NCI-H226 (cell line): ENCODE data around the gene TREML4.

Experiments used
- DNase-seq: peaks from one replicate; pipeline ENCODE4 v3.0.0-alpha.2; 2015

TREML4 gene

GRCh38 chr6:41255638-41256246 lies 27.6 kb downstream of the TREML4 start:
- no peak for DNase-seq

- DNase-seq, result no peak
Measured at GRCh38 chr6:41256383-41256782, 28.2 kb downstream of the TREML4 start.

GRCh38 chr6:41257369-41258195 lies 29.4 kb downstream of the TREML4 start:
- no peak for DNase-seq

GRCh38 chr6:41258196-41258493 lies 30.0 kb downstream of the TREML4 start:
- DNase-seq, result no peak

GRCh38 chr6:41262401-41262800 lies 34.3 kb downstream of the TREML4 start:
- no peak for DNase-seq

- DNase-seq, result no peak
Measured at GRCh38 chr6:41263267-41263666, 35.1 kb downstream of the TREML4 start.

- no peak for DNase-seq
Measured at GRCh38 chr6:41266541-41266940, 38.4 kb downstream of the TREML4 start.

- no peak for DNase-seq
Measured at GRCh38 chr6:41268478-41268877, 40.3 kb downstream of the TREML4 start.

- DNase-seq, result no peak
Measured at GRCh38 chr6:41269166-41269565, 41.0 kb downstream of the TREML4 start.

GRCh38 chr6:41269716-41270115 lies 41.6 kb downstream of the TREML4 start:
- no peak for DNase-seq

- DNase-seq, result no peak
Measured at GRCh38 chr6:41271901-41272395, 43.8 kb downstream of the TREML4 start.

GRCh38 chr6:41272591-41273240 lies 44.6 kb downstream of the TREML4 start:
- DNase-seq, result no peak

GRCh38 chr6:41273714-41274113 lies 45.6 kb downstream of the TREML4 start:
- DNase-seq, result no peak

- no peak for DNase-seq
Measured at GRCh38 chr6:41274256-41274655, 46.1 kb downstream of the TREML4 start.

GRCh38 chr6:41275489-41275888 lies 47.3 kb downstream of the TREML4 start:
- no peak for DNase-seq

- no peak for DNase-seq
Measured at GRCh38 chr6:41277605-41278004, 49.5 kb downstream of the TREML4 start.

- DNase-seq, result peak; percentile 51
Measured at GRCh38 chr6:41278699-41279405, 50.7 kb downstream of the TREML4 start.

GRCh38 chr6:41280381-41281057 lies 52.4 kb downstream of the TREML4 start:
- no peak for DNase-seq

GRCh38 chr6:41283600-41283999 lies 55.5 kb downstream of the TREML4 start:
- no peak for DNase-seq

GRCh38 chr6:41284726-41285125 lies 56.6 kb downstream of the TREML4 start:
- peak; percentile 31 for DNase-seq

- peak; percentile 27 for DNase-seq
Measured at GRCh38 chr6:41286544-41287346, 58.6 kb downstream of the TREML4 start, which contains the start of gene TREM1. Gene TREM1 (minus strand): TSS chr6:41286682. CDS start chr6:41286655, 27 bp downstream.
